ENCODE data around the gene IRF9.

The IRF9 gene

DNA sequence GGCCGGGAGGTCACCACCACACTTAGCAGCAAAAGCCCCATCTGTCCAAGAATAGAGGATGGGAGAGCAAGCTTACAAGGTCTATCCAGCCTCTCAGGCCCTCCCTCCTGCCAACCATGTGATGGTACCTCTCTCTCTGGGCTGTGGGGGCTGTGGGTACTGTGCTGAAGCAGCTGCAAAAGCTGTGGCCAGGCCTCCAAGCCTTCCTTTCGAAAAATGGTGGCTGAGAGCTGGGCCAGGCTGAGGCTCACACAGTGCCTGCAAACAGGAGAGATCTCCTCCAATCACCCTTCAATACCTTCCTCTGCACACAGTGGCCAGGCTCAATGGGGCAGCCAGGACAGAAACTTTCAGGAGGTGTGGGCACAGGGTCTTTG lies 26.5 kb downstream of the IRF9 start:
- peak overlapping the region; percentile 88 for H3K4me3 ChIP-seq (replicated peaks; ENCODE audit: insufficient read depth, low read length)
- no peak overlapping the region for H3K27ac ChIP-seq (replicated peaks)
- no peaks in the 10 kb centered on the region for H3K27me3 ChIP-seq (ENCODE audit: insufficient read depth, poor library complexity, severe bottlenecking)
- DNase-seq (ENCODE audit: low read depth in 1 of 2, low spot score in 1 of 2): no peak
- TF ChIP-seq SPI1 (IDR thresholded peaks at IDR 0.05; ENCODE audit: borderline replicate concordance, low read depth) (no peak), POLR2AphosphoS5 (IDR thresholded peaks at IDR 0.05; ENCODE audit: low read depth) (no peak), GABPA (IDR thresholded peaks at IDR 0.05; ENCODE audit: low read depth) (no peak)
- TF ChIP-seq, protein P1, sequence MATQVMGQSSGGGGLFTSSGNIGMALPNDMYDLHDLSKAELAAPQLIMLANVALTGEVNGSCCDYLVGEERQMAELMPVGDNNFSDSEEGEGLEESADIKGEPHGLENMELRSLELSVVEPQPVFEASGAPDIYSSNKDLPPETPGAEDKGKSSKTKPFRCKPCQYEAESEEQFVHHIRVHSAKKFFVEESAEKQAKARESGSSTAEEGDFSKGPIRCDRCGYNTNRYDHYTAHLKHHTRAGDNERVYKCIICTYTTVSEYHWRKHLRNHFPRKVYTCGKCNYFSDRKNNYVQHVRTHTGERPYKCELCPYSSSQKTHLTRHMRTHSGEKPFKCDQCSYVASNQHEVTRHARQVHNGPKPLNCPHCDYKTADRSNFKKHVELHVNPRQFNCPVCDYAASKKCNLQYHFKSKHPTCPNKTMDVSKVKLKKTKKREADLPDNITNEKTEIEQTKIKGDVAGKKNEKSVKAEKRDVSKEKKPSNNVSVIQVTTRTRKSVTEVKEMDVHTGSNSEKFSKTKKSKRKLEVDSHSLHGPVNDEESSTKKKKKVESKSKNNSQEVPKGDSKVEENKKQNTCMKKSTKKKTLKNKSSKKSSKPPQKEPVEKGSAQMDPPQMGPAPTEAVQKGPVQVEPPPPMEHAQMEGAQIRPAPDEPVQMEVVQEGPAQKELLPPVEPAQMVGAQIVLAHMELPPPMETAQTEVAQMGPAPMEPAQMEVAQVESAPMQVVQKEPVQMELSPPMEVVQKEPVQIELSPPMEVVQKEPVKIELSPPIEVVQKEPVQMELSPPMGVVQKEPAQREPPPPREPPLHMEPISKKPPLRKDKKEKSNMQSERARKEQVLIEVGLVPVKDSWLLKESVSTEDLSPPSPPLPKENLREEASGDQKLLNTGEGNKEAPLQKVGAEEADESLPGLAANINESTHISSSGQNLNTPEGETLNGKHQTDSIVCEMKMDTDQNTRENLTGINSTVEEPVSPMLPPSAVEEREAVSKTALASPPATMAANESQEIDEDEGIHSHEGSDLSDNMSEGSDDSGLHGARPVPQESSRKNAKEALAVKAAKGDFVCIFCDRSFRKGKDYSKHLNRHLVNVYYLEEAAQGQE (IDR thresholded peaks at IDR 0.05; ENCODE audit: insufficient replicate concordance, low read depth): no peak
- TF ChIP-seq, protein P2, sequence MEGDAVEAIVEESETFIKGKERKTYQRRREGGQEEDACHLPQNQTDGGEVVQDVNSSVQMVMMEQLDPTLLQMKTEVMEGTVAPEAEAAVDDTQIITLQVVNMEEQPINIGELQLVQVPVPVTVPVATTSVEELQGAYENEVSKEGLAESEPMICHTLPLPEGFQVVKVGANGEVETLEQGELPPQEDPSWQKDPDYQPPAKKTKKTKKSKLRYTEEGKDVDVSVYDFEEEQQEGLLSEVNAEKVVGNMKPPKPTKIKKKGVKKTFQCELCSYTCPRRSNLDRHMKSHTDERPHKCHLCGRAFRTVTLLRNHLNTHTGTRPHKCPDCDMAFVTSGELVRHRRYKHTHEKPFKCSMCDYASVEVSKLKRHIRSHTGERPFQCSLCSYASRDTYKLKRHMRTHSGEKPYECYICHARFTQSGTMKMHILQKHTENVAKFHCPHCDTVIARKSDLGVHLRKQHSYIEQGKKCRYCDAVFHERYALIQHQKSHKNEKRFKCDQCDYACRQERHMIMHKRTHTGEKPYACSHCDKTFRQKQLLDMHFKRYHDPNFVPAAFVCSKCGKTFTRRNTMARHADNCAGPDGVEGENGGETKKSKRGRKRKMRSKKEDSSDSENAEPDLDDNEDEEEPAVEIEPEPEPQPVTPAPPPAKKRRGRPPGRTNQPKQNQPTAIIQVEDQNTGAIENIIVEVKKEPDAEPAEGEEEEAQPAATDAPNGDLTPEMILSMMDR (IDR thresholded peaks at IDR 0.05; ENCODE audit: insufficient read depth, low read length): no peak

DNA sequence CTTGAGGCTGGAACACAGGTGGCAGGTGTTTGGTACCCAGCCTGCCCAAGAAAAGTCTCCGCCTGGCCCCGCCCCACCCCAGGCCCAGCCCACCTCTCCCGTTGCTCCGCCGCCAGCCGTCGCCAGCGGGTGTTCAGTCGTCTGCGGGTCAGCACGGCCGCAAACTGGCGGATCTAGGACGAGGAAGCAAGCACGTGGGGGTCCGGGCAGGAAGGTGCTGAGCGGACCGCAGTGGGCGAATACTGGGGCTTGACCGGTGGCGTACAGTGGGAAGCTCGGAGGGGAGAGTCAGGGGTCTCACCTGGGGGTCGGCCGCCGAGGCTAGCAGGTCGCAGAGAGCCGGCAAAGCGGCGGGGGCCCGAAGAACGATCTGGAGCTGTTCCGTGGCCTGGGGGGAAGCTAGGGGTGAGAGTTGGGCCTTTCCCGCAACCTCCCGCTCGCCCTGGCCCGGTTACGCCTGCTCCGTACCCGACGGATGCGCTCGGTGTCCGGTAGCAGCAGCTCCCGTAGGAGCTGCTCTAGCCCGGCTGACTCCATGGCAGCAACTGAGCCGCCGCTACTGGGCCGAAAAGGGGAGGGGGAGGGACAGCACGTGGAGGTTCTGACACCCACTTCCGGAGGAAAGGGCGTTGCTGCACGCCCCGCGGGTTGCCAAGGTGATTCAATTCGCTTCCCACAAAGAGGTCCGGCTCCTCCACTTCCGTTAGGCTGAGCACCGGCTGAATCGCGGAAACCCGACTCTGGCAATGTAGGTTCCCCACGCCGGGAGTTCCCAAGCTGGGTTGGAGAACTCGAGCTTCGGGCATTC lies 27.4 kb downstream of the IRF9 start, which contains the start of gene IPO4:
TSS of gene IPO4 (minus strand) at position 566 of the 808 bp plus-strand sequence. CDS start at position 537, 29 bp downstream.
- H3K27ac ChIP-seq (replicated peaks): peak within 1 kb of the TSS; percentile 79
- H3K4me3 ChIP-seq (replicated peaks; ENCODE audit: insufficient read depth, low read length): peak within 1 kb of the TSS; percentile 88
- peak; percentile 94 to 98 for DNase-seq (ENCODE audit: low read depth in 1 of 2, low spot score in 1 of 2)
- H3K27me3 ChIP-seq (ENCODE audit: insufficient read depth, poor library complexity, severe bottlenecking): no peaks in the 10 kb centered on the region
- TF ChIP-seq, protein P2 (IDR thresholded peaks at IDR 0.05; ENCODE audit: insufficient read depth, low read length): no peak
- peak; percentile 58; the same call in 1 of the 2 replicates for TF ChIP-seq SPI1 (IDR thresholded peaks at IDR 0.05; ENCODE audit: borderline replicate concordance, low read depth)
- peak; percentile 82; the same call in 1 of the 2 replicates for TF ChIP-seq POLR2AphosphoS5 (IDR thresholded peaks at IDR 0.05; ENCODE audit: low read depth)
- TF ChIP-seq, protein P1 (IDR thresholded peaks at IDR 0.05; ENCODE audit: insufficient replicate concordance, low read depth): peak; percentile 37
- TF ChIP-seq GABPA (IDR thresholded peaks at IDR 0.05; ENCODE audit: low read depth): peak; percentile 100

DNA sequence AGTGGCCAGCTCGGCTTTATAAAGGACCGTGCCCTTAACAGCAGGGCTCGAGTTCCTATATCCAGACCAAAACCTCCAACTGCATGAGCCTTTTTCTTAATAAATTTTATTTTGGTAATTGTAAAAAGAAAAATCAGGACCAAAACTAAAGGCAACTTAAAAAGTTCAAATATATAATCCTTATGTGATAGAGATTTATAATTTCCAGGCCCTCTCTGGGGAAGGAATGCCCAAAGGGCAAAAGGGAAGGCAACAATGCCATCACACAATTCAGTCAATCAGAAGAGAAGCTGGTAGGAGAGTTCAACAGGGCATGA lies 28.0 kb downstream of the IRF9 start:
- peak overlapping the region; percentile 88 for H3K4me3 ChIP-seq (replicated peaks; ENCODE audit: insufficient read depth, low read length)
- H3K27me3 ChIP-seq (ENCODE audit: insufficient read depth, poor library complexity, severe bottlenecking): no peaks in the 10 kb centered on the region
- no peak for DNase-seq (ENCODE audit: low read depth in 1 of 2, low spot score in 1 of 2)
- peak overlapping the region; percentile 79; the same call in 1 of the 2 replicates for H3K27ac ChIP-seq (replicated peaks)
- TF ChIP-seq, protein P2 (IDR thresholded peaks at IDR 0.05; ENCODE audit: insufficient read depth, low read length): no peak
- TF ChIP-seq SPI1 (IDR thresholded peaks at IDR 0.05; ENCODE audit: borderline replicate concordance, low read depth): no peak
- no peak for TF ChIP-seq GABPA (IDR thresholded peaks at IDR 0.05; ENCODE audit: low read depth)
- no peak for TF ChIP-seq POLR2AphosphoS5 (IDR thresholded peaks at IDR 0.05; ENCODE audit: low read depth)
- TF ChIP-seq, protein P1 (IDR thresholded peaks at IDR 0.05; ENCODE audit: insufficient replicate concordance, low read depth): no peak

All from HL-60 (cell line).